GM12878 (cell line): ENCODE results near the gene SLC66A1. TPM values are rescaled to one million over a fixed set of nuclear protein-coding genes. Genes with fewer than 3 reads are reported as not detected.

Experiments
- ATAC-seq: fragments of 200-7000 bp; cut with Tn5 transposase; 3 replicates; pipeline ENCODE4 v1.9.1; 2020; ENCODE audit warnings: mild to moderate bottlenecking, moderate library complexity
- BruUV-seq: library from RNA; stranded (reverse); fragments of 400-500 nt; replicated peaks from 2 replicates; lab custom pipeline; 2021; lab: Mats Ljungman, UMichigan
- CTCF ChIA-PET: fragments of 300-600 bp; sonication (Branson Sonifier 250); formaldehyde crosslinking; extraction: SDS; loops from one replicate; lab custom pipeline; 2021; ENCODE audit warnings: inconsistent platforms; lab: Yijun Ruan, JAX
- POLR2A ChIA-PET: fragments of 350-600 bp; formaldehyde crosslinking; extraction: SDS; loops from one replicate; lab custom pipeline; 2021; ENCODE audit warnings: inconsistent platforms; lab: Charles Lee
- RAD21 ChIA-PET: fragments of 300-600 bp; sonication (Branson Sonifier 250); formaldehyde crosslinking; loops from one replicate; lab custom pipeline; 2023; ENCODE audit warnings: antibody characterized with exemption; ENCODE audit not compliant: unreplicated experiment; lab: Charles Lee
- SMC1A ChIA-PET: fragments of 300-600 bp; sonication (Branson Sonifier 250); formaldehyde crosslinking; loops from one replicate; lab custom pipeline; 2023; ENCODE audit not compliant: unreplicated experiment, uncharacterized antibody; lab: Charles Lee
- DNase-seq: peaks from one replicate; pipeline ENCODE4 v3.0.0-alpha.2; 2011; ENCODE audit warnings: low read depth, low spot score
- FAIRE-seq: peaks from 3 replicates; lab custom pipeline; 2011; peaks lifted over from hg19 to GRCh38; lab: Jason Lieb, UNC
- H2AFZ ChIP-seq: 2 replicates; pipeline ENCODE4 v1.6.0; 2011; ENCODE audit warnings: low read depth, low read length, control low read depth; ENCODE audit not compliant: control insufficient read depth
- H3K27ac ChIP-seq: 2 replicates; pipeline ENCODE4 v1.5.1; 2011; ENCODE audit warnings: control low read depth; ENCODE audit not compliant: control insufficient read depth, insufficient read depth
- H3K27me3 ChIP-seq, 2 experiments: replicated peaks in 1 of 2; 2 replicates each; pipeline versions ENCODE4 v1.6.0 to v1.6.1; 2011; ENCODE audit warnings: low read length in 1 of 2; ENCODE audit not compliant: control insufficient read depth in 2 of 2, insufficient read depth in 2 of 2
- H3K36me3 ChIP-seq, 2 experiments: 2 replicates each; pipeline ENCODE4 v1.5.1; 2011; ENCODE audit warnings: low read length in 1 of 2; ENCODE audit not compliant: control insufficient read depth in 2 of 2, insufficient read depth in 2 of 2
- H3K4me1 ChIP-seq: 2 replicates; pipeline ENCODE4 v1.6.1; 2011; ENCODE audit warnings: mild to moderate bottlenecking, low read length, moderate library complexity, mixed read lengths; ENCODE audit not compliant: control insufficient read depth, insufficient read depth
- H3K4me2 ChIP-seq: 2 replicates; pipeline ENCODE4 v1.6.0; 2011; ENCODE audit warnings: control low read depth; ENCODE audit not compliant: control insufficient read depth, insufficient read depth
- H3K4me3 ChIP-seq: fragments of 200-600 bp; sonication (generic); 2 replicates; pipeline ENCODE4 v1.5.1; 2016
- H3K79me2 ChIP-seq: 2 replicates; pipeline ENCODE4 v1.6.0; 2011; ENCODE audit warnings: low read length; ENCODE audit not compliant: control insufficient read depth, insufficient read depth
- H3K9ac ChIP-seq: 2 replicates; pipeline ENCODE4 v1.8.0; 2011; ENCODE audit warnings: low read length, control low read depth, mixed read lengths; ENCODE audit not compliant: control insufficient read depth, insufficient read depth
- H3K9me3 ChIP-seq: replicated peaks from 3 replicates; pipeline ENCODE4 v1.5.1; 2011; ENCODE audit warnings: mild to moderate bottlenecking, low read length; ENCODE audit not compliant: control insufficient read depth, insufficient read depth
- H4K20me1 ChIP-seq: 2 replicates; pipeline ENCODE4 v1.6.0; 2011; ENCODE audit not compliant: control insufficient read depth, insufficient read depth
- ASH2L ChIP-seq: fragments of 300-600, 200-600 bp; sonication (generic); IDR thresholded peaks from 2 replicates; pipeline ENCODE4 v1.6.1; 2017; ENCODE audit warnings: low read depth, mild to moderate bottlenecking, borderline replicate concordance
- KDM1A ChIP-seq: fragments of 200-600 bp; sonication (generic); IDR thresholded peaks from 2 replicates; pipeline ENCODE4 v1.6.1; 2016; ENCODE audit warnings: borderline replicate concordance
- LARP7 ChIP-seq: fragments of 450-650 bp; IDR thresholded peaks from 2 replicates; pipeline ENCODE4 v1.6.1; 2017; ENCODE audit warnings: mild to moderate bottlenecking
- MTA3 ChIP-seq: IDR thresholded peaks from 2 replicates; pipeline ENCODE4 v1.6.1; 2012; ENCODE audit warnings: low read length, inconsistent platforms, borderline replicate concordance
- NFYB ChIP-seq: IDR thresholded peaks from 2 replicates; pipeline ENCODE4 v1.6.1; 2011; ENCODE audit warnings: low read depth, mild to moderate bottlenecking, low read length, improper control_type of control experiment, moderate library complexity; ENCODE audit not compliant: insufficient read depth
- RAD21 ChIP-seq: IDR thresholded peaks from 2 replicates; pipeline ENCODE4 v1.6.1; 2011; ENCODE audit warnings: mild to moderate bottlenecking, low read depth, low read length, moderate library complexity; ENCODE audit not compliant: insufficient read depth
- SREBF1 ChIP-seq: IDR thresholded peaks from 2 replicates; pipeline ENCODE4 v1.6.1; 2012; ENCODE audit warnings: mild to moderate bottlenecking, low read length
- YY1 ChIP-seq: IDR thresholded peaks from 2 replicates; pipeline ENCODE4 v1.6.1; 2011; ENCODE audit warnings: low read depth, mild to moderate bottlenecking, low read length
- WGBS: methylation state at CpG from one replicate; pipeline ENCODE4 v1.1.6; 2016; ENCODE audit warnings: low lambda C conversion rate; ENCODE audit not compliant: insufficient replicate concordance, insufficient coverage; ENCODE audit errors: missing lambda C conversion rate; 5-methylcytosine and 5-hydroxymethylcytosine counted together
- in situ Hi-C: fragments of 300-500 bp; cut with MboI; formaldehyde crosslinking; loops from 9 replicates; pipeline ENCODE4 v1.14.3; 2018; ENCODE audit warnings: mixed read lengths
- intact Hi-C: fragments of 100-400 bp; cut with micrococcal nuclease; formaldehyde crosslinking; loops from one replicate; pipeline ENCODE4 v1.14.2; 2022; ENCODE audit not compliant: unreplicated experiment
- polyA plus RNA-seq, 11 experiments: library from polyadenylated mRNA; depleted of rRNA in 4 of 11; unstranded in 6 of 11; stranded (reverse) in 5 of 11; fragments of >200 nt; fragmentation: Nextera tagmentation in 4 of 11; fragmentation: Illumina TruSeq in 1 of 11; extraction: Ambion mirVana in 4 of 11; extraction: Trizol in 1 of 11; gene quantifications; 1 replicate in 1 of 11; 2 replicates in 10 of 11; pipeline versions ENCODE4 v1.2.1 to v1.2.3, GENCODE V29; 2011 to 2016; ENCODE audit warnings: inconsistent platforms in 2 of 11, missing spikeins in 2 of 11, low read depth in 1 of 11
- total RNA-seq, 4 experiments: library from RNA; depleted of rRNA in 3 of 4; stranded (reverse); fragments of >200 nt in 3 of 4; fragmentation: Illumina TruSeq in 1 of 4; extraction: Trizol in 1 of 4; gene quantifications; 2 replicates each; pipeline versions ENCODE4 v1.2.1 to v1.2.3, GENCODE V29; 2013 to 2021
- TF ChIP-seq, protein P1 (sequence below): IDR thresholded peaks from 2 replicates; pipeline ENCODE4 v1.6.1; 2012; ENCODE audit warnings: improper control_type of control experiment, low read depth, low read length; ENCODE audit not compliant: insufficient replicate concordance

The SLC66A1 gene
- total and polyA plus RNA-seq, 10 of the 15 experiments (the other 5 are each of a cell fraction or from before 2014, with no cell fraction given) = 0.58 to 22.0 (median 10.2) TPM

- BruUV-seq = no TSS peak
- Histone ChIP-seq H3K27ac (no peak overlapping the region), H3K27me3 (no peaks in the 10 kb centered on the region), H3K4me3 (no peak overlapping the region), H3K9me3 (no peaks in the 10 kb centered on the region), H4K20me1 (peaks cover 7% of the 10 kb centered on the region), H3K79me2 (no peaks in the 10 kb centered on the region; the same call in 1 of the 2 replicates), H2AFZ (no peak overlapping the region), H3K9ac (no peak overlapping the region), H3K4me1 (no peaks in the 10 kb centered on the region), H3K4me2 (no peak overlapping the region), H3K36me3 (peaks cover 12 to 15% of the 10 kb centered on the region in 2 experiments)
- TF ChIP-seq KDM1A (no peak), LARP7 (no peak), SREBF1 (no peak), ASH2L (no peak), YY1 (no peak), RAD21 (no peak), MTA3 (no peak), NFYB (no peak)
- TF ChIP-seq, protein P1, sequence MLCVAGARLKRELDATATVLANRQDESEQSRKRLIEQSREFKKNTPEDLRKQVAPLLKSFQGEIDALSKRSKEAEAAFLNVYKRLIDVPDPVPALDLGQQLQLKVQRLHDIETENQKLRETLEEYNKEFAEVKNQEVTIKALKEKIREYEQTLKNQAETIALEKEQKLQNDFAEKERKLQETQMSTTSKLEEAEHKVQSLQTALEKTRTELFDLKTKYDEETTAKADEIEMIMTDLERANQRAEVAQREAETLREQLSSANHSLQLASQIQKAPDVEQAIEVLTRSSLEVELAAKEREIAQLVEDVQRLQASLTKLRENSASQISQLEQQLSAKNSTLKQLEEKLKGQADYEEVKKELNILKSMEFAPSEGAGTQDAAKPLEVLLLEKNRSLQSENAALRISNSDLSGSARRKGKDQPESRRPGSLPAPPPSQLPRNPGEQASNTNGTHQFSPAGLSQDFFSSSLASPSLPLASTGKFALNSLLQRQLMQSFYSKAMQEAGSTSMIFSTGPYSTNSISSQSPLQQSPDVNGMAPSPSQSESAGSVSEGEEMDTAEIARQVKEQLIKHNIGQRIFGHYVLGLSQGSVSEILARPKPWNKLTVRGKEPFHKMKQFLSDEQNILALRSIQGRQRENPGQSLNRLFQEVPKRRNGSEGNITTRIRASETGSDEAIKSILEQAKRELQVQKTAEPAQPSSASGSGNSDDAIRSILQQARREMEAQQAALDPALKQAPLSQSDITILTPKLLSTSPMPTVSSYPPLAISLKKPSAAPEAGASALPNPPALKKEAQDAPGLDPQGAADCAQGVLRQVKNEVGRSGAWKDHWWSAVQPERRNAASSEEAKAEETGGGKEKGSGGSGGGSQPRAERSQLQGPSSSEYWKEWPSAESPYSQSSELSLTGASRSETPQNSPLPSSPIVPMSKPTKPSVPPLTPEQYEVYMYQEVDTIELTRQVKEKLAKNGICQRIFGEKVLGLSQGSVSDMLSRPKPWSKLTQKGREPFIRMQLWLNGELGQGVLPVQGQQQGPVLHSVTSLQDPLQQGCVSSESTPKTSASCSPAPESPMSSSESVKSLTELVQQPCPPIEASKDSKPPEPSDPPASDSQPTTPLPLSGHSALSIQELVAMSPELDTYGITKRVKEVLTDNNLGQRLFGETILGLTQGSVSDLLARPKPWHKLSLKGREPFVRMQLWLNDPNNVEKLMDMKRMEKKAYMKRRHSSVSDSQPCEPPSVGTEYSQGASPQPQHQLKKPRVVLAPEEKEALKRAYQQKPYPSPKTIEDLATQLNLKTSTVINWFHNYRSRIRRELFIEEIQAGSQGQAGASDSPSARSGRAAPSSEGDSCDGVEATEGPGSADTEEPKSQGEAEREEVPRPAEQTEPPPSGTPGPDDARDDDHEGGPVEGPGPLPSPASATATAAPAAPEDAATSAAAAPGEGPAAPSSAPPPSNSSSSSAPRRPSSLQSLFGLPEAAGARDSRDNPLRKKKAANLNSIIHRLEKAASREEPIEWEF = no peak
- 98% methylated on average over 16 of the region's 16 CpGs for WGBS
- RAD21 ChIA-PET = no interaction called here
- POLR2A ChIA-PET = no interaction called here
- no peak for ATAC-seq
- intact Hi-C loops (no loop called here), in situ Hi-C loops (no loop called here)
- no peak for FAIRE-seq
- CTCF ChIA-PET = no interaction called here
- no peak for DNase-seq
- SMC1A ChIA-PET = no interaction called here
Observed at GRCh38 chr1:19369396-19370090, 57.4 kb downstream of the SLC66A1 start.
